ENCODE results near the gene ANTXRL.

DNA sequence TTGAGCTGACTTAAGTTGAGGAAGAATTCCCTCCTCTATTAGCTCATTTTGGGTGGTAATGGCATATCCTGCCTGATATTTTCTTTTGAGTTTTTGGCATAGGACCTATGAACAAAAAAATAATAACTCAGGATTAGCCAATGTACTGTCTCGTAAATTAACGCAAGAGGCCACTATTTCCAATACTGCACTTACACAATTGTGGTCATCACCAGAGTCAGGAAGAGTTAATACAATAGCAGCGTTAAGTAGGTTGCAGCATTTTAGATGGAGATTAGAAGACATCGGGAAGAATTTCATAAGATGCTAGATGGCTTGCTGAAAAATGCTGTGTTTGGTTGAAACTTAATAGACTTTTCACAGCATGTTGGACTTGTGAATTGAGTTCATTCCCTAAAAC, 36.4 kb downstream of the ANTXRL start:
- TF ChIP-seq GATA3 (IDR thresholded peaks at IDR 0.05; ENCODE audit: low read depth, low read length), result no peak
- no peak for TF ChIP-seq GATA2 (IDR thresholded peaks at IDR 0.05; ENCODE audit: low read depth, low read length)

Measured in SH-SY5Y (cell line).